PC-3 (cell line): ENCODE data around the gene PPIA. TPM values are rescaled to one million over a fixed set of nuclear protein-coding genes. Genes with fewer than 3 reads are reported as not detected.
A peak's percentile ranks its signal among the peaks of the same experiment; 100 is the strongest.

ENCODE experiments used
- ATAC-seq: fragments of 200-7000 bp; cut with Tn5 transposase; 2 replicates; pipeline ENCODE4 v1.9.1; 2020; ENCODE audit warnings: mild to moderate bottlenecking, moderate library complexity
- BruUV-seq: library from RNA; stranded (reverse); fragments of 400-500 nt; replicated peaks from 2 replicates; lab custom pipeline; 2021; lab: Mats Ljungman, UMichigan
- CTCF ChIA-PET: fragments of 300-600 bp; sonication (Branson Sonifier 250); formaldehyde crosslinking; loops from one replicate; lab custom pipeline; 2022; ENCODE audit warnings: antibody characterized with exemption; lab: Charles Lee
- POLR2A ChIA-PET: fragments of 300-600 bp; sonication (Branson Sonifier 250); formaldehyde crosslinking; loops from one replicate; lab custom pipeline; 2022; ENCODE audit warnings: antibody characterized with exemption; ENCODE audit not compliant: unreplicated experiment; lab: Charles Lee
- DNase-seq: peaks from one replicate; pipeline ENCODE4 v3.0.0-alpha.2; 2015
- H2AFZ ChIP-seq: fragments of 300-600 bp; sonication (generic); 2 replicates; pipeline ENCODE4 v1.6.0; 2016; ENCODE audit warnings: antibody characterized with exemption, low read length
- H3F3A ChIP-seq: fragments of 300-600 bp; sonication (generic); one replicate; pipeline ENCODE4 v1.6.0; 2017; ENCODE audit warnings: antibody characterized with exemption, low read length, control low read depth, mild to moderate bottlenecking; ENCODE audit not compliant: unreplicated experiment
- H3K27ac ChIP-seq: fragments of 300-600 bp; sonication (generic); 2 replicates; pipeline ENCODE4 v1.5.1; 2016; ENCODE audit warnings: mild to moderate bottlenecking, low read length
- H3K27me3 ChIP-seq: fragments of 300-600 bp; sonication (generic); 2 replicates; pipeline ENCODE4 v1.6.1; 2016; ENCODE audit warnings: low read length, mixed read lengths
- H3K36me3 ChIP-seq: fragments of 300-600 bp; sonication (generic); 2 replicates; pipeline ENCODE4 v1.6.1; 2016; ENCODE audit warnings: low read depth, mixed run types, low read length, mixed read lengths
- H3K4me1 ChIP-seq: fragments of 300-600 bp; sonication (generic); 2 replicates; pipeline ENCODE4 v1.5.1; 2016; ENCODE audit warnings: low read length; ENCODE audit not compliant: insufficient read depth
- H3K4me2 ChIP-seq: fragments of 300-600 bp; sonication (generic); 2 replicates; pipeline ENCODE4 v1.6.0; 2016; ENCODE audit warnings: low read length
- H3K4me3 ChIP-seq: fragments of 300-600 bp; sonication (generic); 2 replicates; pipeline ENCODE4 v1.5.1; 2016; ENCODE audit warnings: mild to moderate bottlenecking, low read length, mixed read lengths
- H3K79me2 ChIP-seq: fragments of 300-600 bp; sonication (generic); 2 replicates; pipeline ENCODE4 v1.6.1; 2017; ENCODE audit warnings: low read length, mixed read lengths
- H3K9ac ChIP-seq: fragments of 300-600 bp; sonication (generic); 2 replicates; pipeline ENCODE4 v1.6.0; 2016; ENCODE audit warnings: mild to moderate bottlenecking, low read length
- H3K9me2 ChIP-seq: fragments of 300-600 bp; sonication (generic); replicated peaks from 2 replicates; pipeline ENCODE4 v1.6.1; 2016; ENCODE audit warnings: mixed run types, low read length, mixed read lengths
- H3K9me3 ChIP-seq: fragments of 300-600 bp; sonication (generic); 2 replicates; pipeline ENCODE4 v1.6.1; 2016; ENCODE audit warnings: low read length, mixed read lengths
- H4K20me1 ChIP-seq: fragments of 300-600 bp; sonication (generic); 2 replicates; pipeline ENCODE4 v1.6.1; 2016; ENCODE audit warnings: low read length, mixed read lengths
- CTCF ChIP-seq: fragments of 300-600 bp; sonication (generic); conservative IDR thresholded peaks from 2 replicates; pipeline ENCODE4 v1.5.1; 2017; ENCODE audit warnings: antibody characterized with exemption, low read depth, mild to moderate bottlenecking, low read length
- EZH2 ChIP-seq: fragments of 300-600 bp; sonication (generic); IDR thresholded peaks from one replicate; pipeline ENCODE4 v1.6.1; 2017; ENCODE audit warnings: antibody characterized with exemption, mild to moderate bottlenecking, low read length; ENCODE audit not compliant: unreplicated experiment
- EZH2phosphoT487 ChIP-seq: fragments of 300-600 bp; sonication (generic); IDR thresholded peaks from 2 replicates; pipeline ENCODE4 v1.6.1; 2018; ENCODE audit warnings: mild to moderate bottlenecking, antibody characterized with exemption, low read length, borderline replicate concordance
- intact Hi-C: fragments of 100-400 bp; cut with micrococcal nuclease; formaldehyde crosslinking; loops from 2 replicates; pipeline ENCODE4 v1.9.0; 2023
- total RNA-seq: library from RNA; depleted of rRNA; stranded (reverse); fragments of >200 nt; gene quantifications from 2 replicates; pipeline ENCODE4 v1.2.3, GENCODE V29; 2014

The PPIA gene
- total RNA-seq, 1 experiment from 2014 or later = 4,136 TPM

GRCh38 chr7:44759246-44759645, 37.2 kb upstream of the PPIA start:
- intact Hi-C loops = no loop called here
- Histone ChIP-seq H3K9me3 (no peaks in the 10 kb centered on the region), H3K4me1 (no peaks in the 10 kb centered on the region), H3K27me3 (no peaks in the 10 kb centered on the region), H3K9ac (no peak overlapping the region), H3K9me2 (no peaks in the 10 kb centered on the region), H4K20me1 (no peaks in the 10 kb centered on the region), H3K79me2 (peaks cover 18% of the 10 kb centered on the region), H3K36me3 (peaks cover 15% of the 10 kb centered on the region; the same call in 1 of the 2 replicates), H3K4me2 (no peak overlapping the region), H3K4me3 (no peak overlapping the region), H3K27ac (no peak overlapping the region), H3F3A (no peaks in the 10 kb centered on the region), H2AFZ (no peak overlapping the region)
- ChIA-PET CTCF (no interaction called here), POLR2A (no interaction called here)
- ATAC-seq = no peak
- DNase-seq = no peak
- TF ChIP-seq CTCF (no peak), EZH2phosphoT487 (no peak), EZH2 (no peak)
- no TSS peak for BruUV-seq

GRCh38 chr7:44760034-44760580, 36.4 kb upstream of the PPIA start:
- Histone ChIP-seq H3K4me1 (no peaks in the 10 kb centered on the region), H3K36me3 (peaks cover 20% of the 10 kb centered on the region), H3F3A (no peaks in the 10 kb centered on the region), H3K4me2 (no peak overlapping the region), H3K27me3 (no peaks in the 10 kb centered on the region), H3K9me2 (no peaks in the 10 kb centered on the region), H3K9me3 (no peaks in the 10 kb centered on the region), H4K20me1 (no peaks in the 10 kb centered on the region), H2AFZ (no peak overlapping the region), H3K9ac (no peak overlapping the region), H3K4me3 (no peak overlapping the region), H3K79me2 (peaks cover 9% of the 10 kb centered on the region; the same call in 1 of the 2 replicates), H3K27ac (no peak overlapping the region)
- intact Hi-C loops = no loop called here
- TF ChIP-seq EZH2 (no peak), CTCF (no peak), EZH2phosphoT487 (no peak)
- TSS peak; percentile 19 for BruUV-seq
- CTCF ChIA-PET = no interaction called here
- no peak for DNase-seq
- no peak for ATAC-seq
- POLR2A ChIA-PET = no interaction called here
